Measurements from ENCODE around the gene AFM. TPM values are rescaled to one million over a fixed set of nuclear protein-coding genes. Genes with fewer than 3 reads are reported as not detected.

The AFM gene
- polyA plus RNA-seq, 1 donor from 2014 or later: not detected

- H3K4me3 Mint-ChIP-seq: no peak overlapping the region
Measured at GRCh38 chr4:73459048-73459421, 22.5 kb upstream of the AFM start.

GRCh38 chr4:73460913-73461522, 20.5 kb upstream of the AFM start:
- Mint-ChIP-seq H3K36me3 (no peaks in the 10 kb centered on the region), H3K9me3 (peaks cover 0 to 2% (median 0%) of the 10 kb centered on the region in 3 donors), H3K4me3 (no peak overlapping the region), H3K27ac (no peak overlapping the region), H3K4me1 (no peaks in the 10 kb centered on the region), H3K27me3 (peaks cover 14% of the 10 kb centered on the region)

More at GRCh38 chr4:73459048-73459421, 22.5 kb upstream of the AFM start:
- Mint-ChIP-seq H3K36me3 (no peaks in the 10 kb centered on the region), H3K4me1 (no peaks in the 10 kb centered on the region), H3K27me3 (peaks cover 14% of the 10 kb centered on the region), H3K9me3 (peaks cover 0 to 2% (median 0%) of the 10 kb centered on the region in 3 donors), H3K27ac (no peak overlapping the region)

GRCh38 chr4:73468170-73468569, 13.4 kb upstream of the AFM start:
- H3K4me1 Mint-ChIP-seq: no peaks in the 10 kb centered on the region
- H3K9me3 Mint-ChIP-seq: peaks cover 4 to 5% (median 5%) of the 10 kb centered on the region in 3 donors
- H3K27ac Mint-ChIP-seq: no peak overlapping the region
- no peak overlapping the region for H3K4me3 Mint-ChIP-seq
- H3K27me3 Mint-ChIP-seq: peaks cover 1% of the 10 kb centered on the region
- H3K36me3 Mint-ChIP-seq: peaks cover 5% of the 10 kb centered on the region

GRCh38 chr4:73470728-73471127, 10.8 kb upstream of the AFM start:
- H3K36me3 Mint-ChIP-seq: peaks cover 5% of the 10 kb centered on the region
- peaks cover 10 to 18% (median 12%) of the 10 kb centered on the region in 3 donors for H3K9me3 Mint-ChIP-seq
- H3K4me1 Mint-ChIP-seq: no peaks in the 10 kb centered on the region
- H3K27me3 Mint-ChIP-seq: peaks cover 4% of the 10 kb centered on the region
- H3K4me3 Mint-ChIP-seq: no peak overlapping the region
- H3K27ac Mint-ChIP-seq: no peak overlapping the region

GRCh38 chr4:73477176-73477575, 4.4 kb upstream of the AFM start:
- no peak overlapping the region for H3K4me3 Mint-ChIP-seq
- no peak overlapping the region for H3K27ac Mint-ChIP-seq
- H3K9me3 Mint-ChIP-seq: peaks cover 10 to 21% (median 15%) of the 10 kb centered on the region in 3 donors
- H3K27me3 Mint-ChIP-seq: peaks cover 6% of the 10 kb centered on the region
- H3K36me3 Mint-ChIP-seq: peaks cover 5% of the 10 kb centered on the region
- no peaks in the 10 kb centered on the region for H3K4me1 Mint-ChIP-seq

GRCh38 chr4:73479323-73479722, 2.2 kb upstream of the AFM start:
- H3K4me1 Mint-ChIP-seq: no peaks in the 10 kb centered on the region
- peaks cover 4% of the 10 kb centered on the region for H3K27me3 Mint-ChIP-seq
- peaks cover 4 to 12% (median 4%) of the 10 kb centered on the region in 3 donors for H3K9me3 Mint-ChIP-seq
- H3K27ac Mint-ChIP-seq: no peak overlapping the region
- no peaks in the 10 kb centered on the region for H3K36me3 Mint-ChIP-seq
- no peak overlapping the region for H3K4me3 Mint-ChIP-seq

GRCh38 chr4:73485085-73485484, 3.5 kb downstream of the AFM start:
- Mint-ChIP-seq H3K4me3 (peak overlapping the region in 1 of 4 donors; percentile 35), H3K27ac (no peak overlapping the region), H3K36me3 (peaks cover 1% of the 10 kb centered on the region), H3K4me1 (peaks cover 0 to 3% (median 0%) of the 10 kb centered on the region in 3 donors), H3K27me3 (peaks cover 8% of the 10 kb centered on the region), H3K9me3 (no peaks in the 10 kb centered on the region)

- Mint-ChIP-seq H3K27me3 (peaks cover 8% of the 10 kb centered on the region), H3K9me3 (no peaks in the 10 kb centered on the region), H3K27ac (no peak overlapping the region), H3K36me3 (peaks cover 1% of the 10 kb centered on the region), H3K4me1 (peaks cover 0 to 3% (median 0%) of the 10 kb centered on the region in 3 donors), H3K4me3 (no peak overlapping the region)
Measured at GRCh38 chr4:73485596-73485995, 4.1 kb downstream of the AFM start.

GRCh38 chr4:73486497-73486896, 5.0 kb downstream of the AFM start:
- Mint-ChIP-seq H3K4me3 (no peak overlapping the region), H3K4me1 (peaks cover 0 to 3% (median 0%) of the 10 kb centered on the region in 3 donors), H3K27me3 (peaks cover 6% of the 10 kb centered on the region), H3K27ac (no peak overlapping the region), H3K36me3 (peaks cover 1% of the 10 kb centered on the region), H3K9me3 (no peaks in the 10 kb centered on the region)

- H3K27me3 Mint-ChIP-seq: peaks cover 6% of the 10 kb centered on the region
- H3K4me1 Mint-ChIP-seq: peaks cover 0 to 3% (median 0%) of the 10 kb centered on the region in 3 donors
- H3K36me3 Mint-ChIP-seq: peaks cover 1% of the 10 kb centered on the region
- H3K9me3 Mint-ChIP-seq: no peaks in the 10 kb centered on the region
- no peak overlapping the region for H3K4me3 Mint-ChIP-seq
- no peak overlapping the region for H3K27ac Mint-ChIP-seq
Measured at GRCh38 chr4:73487233-73487632, 5.7 kb downstream of the AFM start.

- Mint-ChIP-seq H3K27me3 (peaks cover 3% of the 10 kb centered on the region), H3K27ac (no peak overlapping the region), H3K4me3 (peak overlapping the region in 1 of 4 donors; percentile 35), H3K9me3 (no peaks in the 10 kb centered on the region), H3K4me1 (peaks cover 0 to 4% (median 4%) of the 10 kb centered on the region in 3 donors), H3K36me3 (no peaks in the 10 kb centered on the region)
Measured at GRCh38 chr4:73499996-73500765, 18.6 kb downstream of the AFM start.

GRCh38 chr4:73501664-73502265, 20.2 kb downstream of the AFM start:
- no peak overlapping the region for H3K4me3 Mint-ChIP-seq
- H3K4me1 Mint-ChIP-seq: peaks cover 5 to 9% (median 8%) of the 10 kb centered on the region in 3 donors
- no peak overlapping the region for H3K27ac Mint-ChIP-seq
- H3K9me3 Mint-ChIP-seq: no peaks in the 10 kb centered on the region
- peaks cover 1% of the 10 kb centered on the region for H3K27me3 Mint-ChIP-seq
- no peaks in the 10 kb centered on the region for H3K36me3 Mint-ChIP-seq

- H3K36me3 Mint-ChIP-seq: no peaks in the 10 kb centered on the region
- no peak overlapping the region for H3K4me3 Mint-ChIP-seq
- H3K27ac Mint-ChIP-seq: no peak overlapping the region
- H3K4me1 Mint-ChIP-seq: peaks cover 5% of the 10 kb centered on the region in 3 donors
- no peaks in the 10 kb centered on the region for H3K9me3 Mint-ChIP-seq
- peaks cover 1% of the 10 kb centered on the region for H3K27me3 Mint-ChIP-seq
Measured at GRCh38 chr4:73505567-73505966, 24.0 kb downstream of the AFM start.

- Mint-ChIP-seq H3K4me3 (no peak overlapping the region), H3K9me3 (peaks cover 0 to 2% (median 0%) of the 10 kb centered on the region in 3 donors), H3K27me3 (peaks cover 1% of the 10 kb centered on the region)
Measured at GRCh38 chr4:73507541-73507940, 26.0 kb downstream of the AFM start.

GRCh38 chr4:73508651-73509050, 27.1 kb downstream of the AFM start:
- H3K4me3 Mint-ChIP-seq: no peak overlapping the region
- peaks cover 0 to 2% (median 0%) of the 10 kb centered on the region in 3 donors for H3K9me3 Mint-ChIP-seq
- H3K27ac Mint-ChIP-seq: no peak overlapping the region
- peaks cover 4 to 5% (median 5%) of the 10 kb centered on the region in 3 donors for H3K4me1 Mint-ChIP-seq
- H3K36me3 Mint-ChIP-seq: no peaks in the 10 kb centered on the region
- no peaks in the 10 kb centered on the region for H3K27me3 Mint-ChIP-seq

More at GRCh38 chr4:73507541-73507940, 26.0 kb downstream of the AFM start:
- Mint-ChIP-seq H3K4me1 (peaks cover 4 to 5% (median 5%) of the 10 kb centered on the region in 3 donors), H3K27ac (no peak overlapping the region), H3K36me3 (no peaks in the 10 kb centered on the region)
